Transverse colon (tissue), 4 donors: ENCODE data around the gene SLC25A43. TPM values are rescaled to one million over a fixed set of nuclear protein-coding genes. Genes with fewer than 3 reads are reported as not detected.
A peak's percentile ranks its signal among the peaks of the same experiment; 100 is the strongest.
"Not testable (repeated sequence)": the region's sequence is repeated elsewhere in the genome, so short reads cannot be mapped to it uniquely, and the experiment has no call there.

Experiments used
- DNase-seq: peaks from one replicate; pipeline ENCODE4 v3.0.0-alpha.2; 2019
- H3K27ac ChIP-seq, 4 donors: fragments of 200-600 bp; sonication (generic); 2 replicates each; pipeline ENCODE4 v1.5.1; 2016 to 2018; ENCODE audit warnings: inconsistent platforms in 4 of 4
- H3K27me3 ChIP-seq: fragments of 200-600 bp; sonication (generic); 2 replicates; pipeline ENCODE4 v1.5.1; 2017; ENCODE audit warnings: inconsistent platforms
- H3K36me3 ChIP-seq, 4 donors: fragments of 200-600 bp; sonication (generic); 2 replicates each; pipeline ENCODE4 v1.5.1; 2017 to 2019; ENCODE audit warnings: inconsistent platforms in 4 of 4
- H3K4me1 ChIP-seq, 4 donors: fragments of 200-600 bp; sonication (generic); 2 replicates each; pipeline ENCODE4 v1.5.1; 2017 to 2020; ENCODE audit warnings: inconsistent platforms in 4 of 4
- H3K4me3 ChIP-seq, 4 donors: fragments of 200-600 bp; sonication (generic); 1 replicate in 1 of 4; 2 replicates in 3 of 4; pipeline versions ENCODE4 v1.5.1 to v1.6.1; 2017 to 2019; ENCODE audit warnings: inconsistent platforms in 4 of 4
- H3K9me3 ChIP-seq, 2 donors: fragments of 200-600 bp; sonication (generic); 2 replicates each; pipeline ENCODE4 v1.5.1; 2017 to 2019; ENCODE audit warnings: inconsistent platforms in 2 of 2
- CTCF ChIP-seq, 5 experiments: fragments of 200-600 bp in 3 of 5; fragments of 450-650 bp in 2 of 5; sonication (generic) in 3 of 5; IDR thresholded peaks; 1 replicate in 2 of 5; 2 replicates in 3 of 5; pipeline ENCODE4 v1.5.1; 2016 to 2017; ENCODE audit warnings: antibody characterized with exemption in 5 of 5, inconsistent platforms in 3 of 5, mild to moderate bottlenecking in 2 of 5, moderate library complexity in 1 of 5
- EP300 ChIP-seq: sonication (generic); formaldehyde crosslinking; IDR thresholded peaks from one replicate; pipeline ENCODE4 v1.6.1; 2017; ENCODE audit warnings: antibody characterized with exemption, low read depth
- POLR2A ChIP-seq: fragments of 450-650 bp; IDR thresholded peaks from one replicate; pipeline ENCODE4 v1.6.1; 2016; ENCODE audit warnings: antibody characterized with exemption, mild to moderate bottlenecking, moderate library complexity
- POLR2AphosphoS5 ChIP-seq, 3 donors: sonication (generic); formaldehyde crosslinking; IDR thresholded peaks; one replicate each; pipeline ENCODE4 v1.6.1; 2016; ENCODE audit warnings: antibody characterized with exemption in 3 of 3
- WGBS, 2 donors: methylation state at CpG; one replicate each; pipeline ENCODE4 v1.1.5; 2018; ENCODE audit warnings: low coverage in 1 of 2; 5-methylcytosine and 5-hydroxymethylcytosine counted together
- in situ Hi-C, 4 donors: fragments of 200-750 bp; cut with MboI; loops; one replicate each; pipeline versions ENCODE4 v1.15.0 to v1.15.1; 2017; ENCODE audit warnings: low sequenced_read_pairs in 3 of 4, low pct_ligation_motif_present in 1 of 4, low pct_unique_long_range_greater_than_20kb in 1 of 4
- intact Hi-C: fragments of 100-400 bp; cut with DNase I; formaldehyde crosslinking; loops from one replicate; pipeline ENCODE4 v1.15.1; 2023; ENCODE audit warnings: low total_unique reads
- total RNA-seq, 4 donors: library from RNA; depleted of rRNA; stranded (reverse); fragments of >200 nt; gene quantifications; one replicate each; pipeline ENCODE4 v1.1.0, GENCODE V29; 2016

SLC25A43 gene
- total RNA-seq, 4 donors from 2014 or later = 23.3 to 46.4 (median 43.4) TPM

GRCh38 chrX:119382606-119383005 is 16.5 kb upstream of the SLC25A43 start:
- no peak for DNase-seq
- in situ Hi-C loops = no loop called here
- Histone ChIP-seq H3K36me3 (no peaks in the 10 kb centered on the region), H3K9me3 (no peaks in the 10 kb centered on the region), H3K4me3 (no peak overlapping the region), H3K4me1 (no peaks in the 10 kb centered on the region), H3K27me3 (no peaks in the 10 kb centered on the region), H3K27ac (no peak overlapping the region)
- TF ChIP-seq EP300 = no peak
- TF ChIP-seq POLR2A = no peak
- no peak for TF ChIP-seq CTCF (IDR thresholded peaks at IDR 0.05)
- TF ChIP-seq POLR2AphosphoS5 (IDR thresholded peaks at IDR 0.05) = no peak
- intact Hi-C loops = no loop called here

GRCh38 chrX:119386685-119387084 is 12.5 kb upstream of the SLC25A43 start:
- DNase-seq, H3K27ac ChIP-seq, H3K36me3 ChIP-seq, H3K4me1 ChIP-seq, H3K9me3 ChIP-seq, intact Hi-C loops, H3K4me3 ChIP-seq, H3K27me3 ChIP-seq, in situ Hi-C loops: not testable (repeated sequence)
- WGBS, 2 donors = 80% methylated on average over 4 of the region's 4 CpGs; no CpG with 5 or more reads in 1 of the 2 donors

- in situ Hi-C loops, H3K36me3 ChIP-seq, H3K27me3 ChIP-seq, H3K4me1 ChIP-seq, DNase-seq, intact Hi-C loops, H3K4me3 ChIP-seq, H3K27ac ChIP-seq, H3K9me3 ChIP-seq: not testable (repeated sequence)
- WGBS, 2 donors = 74% methylated on average over 2 of the region's 20 CpGs; no CpG with 5 or more reads in 1 of the 2 donors
Measured at GRCh38 chrX:119387426-119387825, 11.7 kb upstream of the SLC25A43 start.

GRCh38 chrX:119389214-119389613 is 9.9 kb upstream of the SLC25A43 start:
- peak overlapping the region; percentile 62 to 73 (median 70) for H3K27ac ChIP-seq
- H3K4me1 ChIP-seq = peaks cover 0 to 4% (median 0%) of the 10 kb centered on the region in 4 donors
- DNase-seq = peak; percentile 34
- peak overlapping the region in 1 of 4 donors; percentile 26 for H3K4me3 ChIP-seq
- TF ChIP-seq POLR2A (no peak), EP300 (no peak), CTCF (IDR thresholded peaks at IDR 0.05) (no peak), POLR2AphosphoS5 (IDR thresholded peaks at IDR 0.05) (no peak)
- intact Hi-C loops (no loop called here), in situ Hi-C loops (no loop called here)
- no peaks in the 10 kb centered on the region for H3K27me3 ChIP-seq
- no peaks in the 10 kb centered on the region for H3K36me3 ChIP-seq
- no peaks in the 10 kb centered on the region for H3K9me3 ChIP-seq
- 56% methylated on average over 4 of the region's 4 CpGs; no CpG with 5 or more reads in 1 of the 2 donors for WGBS, 2 donors

- TF ChIP-seq CTCF (IDR thresholded peaks at IDR 0.05) = no peak
- TF ChIP-seq POLR2A = no peak
- no peak for TF ChIP-seq EP300
- TF ChIP-seq POLR2AphosphoS5 (IDR thresholded peaks at IDR 0.05) = no peak
- Histone ChIP-seq H3K27me3 (no peaks in the 10 kb centered on the region), H3K9me3 (no peaks in the 10 kb centered on the region), H3K27ac (peak overlapping the region; percentile 62 to 73 (median 70)), H3K4me1 (peaks cover 0 to 4% (median 0%) of the 10 kb centered on the region in 4 donors), H3K36me3 (no peaks in the 10 kb centered on the region), H3K4me3 (no peak overlapping the region)
- in situ Hi-C loops = no loop called here
- 46% methylated on average over 7 of the region's 7 CpGs; no CpG with 5 or more reads in 1 of the 2 donors for WGBS, 2 donors
- intact Hi-C loops = no loop called here
- DNase-seq = no peak
Measured at GRCh38 chrX:119389871-119390501, 9.2 kb upstream of the SLC25A43 start.
